GM23338 (cell line): ENCODE measurements around the gene COX15. TPM values are rescaled to one million over a fixed set of nuclear protein-coding genes. Genes with fewer than 3 reads are reported as not detected.

ENCODE experiments used
- ATAC-seq: fragments of 200-7000 bp; cut with Tn5 transposase; 3 replicates; pipeline ENCODE4 v1.9.1; 2020
- DNase-seq: peaks from one replicate; pipeline ENCODE4 v3.0.0-alpha.2; 2015; ENCODE audit warnings: low spot score
- H2AFZ ChIP-seq: fragments of 200-600 bp; sonication (generic); 2 replicates; pipeline ENCODE4 v1.8.0; 2016; ENCODE audit warnings: antibody characterized with exemption, mild to moderate bottlenecking, moderate library complexity
- H3F3A ChIP-seq: fragments of 200-600 bp; sonication (generic); replicated peaks from 2 replicates; pipeline ENCODE4 v1.8.0; 2017; ENCODE audit warnings: antibody characterized with exemption, mixed run types, low read depth
- H3K27ac ChIP-seq: fragments of 200-600 bp; sonication (generic); 2 replicates; pipeline ENCODE4 v1.6.1; 2016; ENCODE audit warnings: low read depth
- H3K27me3 ChIP-seq: fragments of 200-600 bp; sonication (generic); 2 replicates; pipeline ENCODE4 v1.8.0; 2016; ENCODE audit warnings: mild to moderate bottlenecking, mixed run types, moderate library complexity; ENCODE audit not compliant: insufficient read depth
- H3K36me3 ChIP-seq: fragments of 200-600 bp; sonication (generic); 2 replicates; pipeline ENCODE4 v1.8.0; 2016; ENCODE audit warnings: mild to moderate bottlenecking; ENCODE audit not compliant: insufficient read depth
- H3K4me1 ChIP-seq: fragments of 200-600 bp; sonication (generic); 2 replicates; pipeline ENCODE4 v1.8.0; 2016; ENCODE audit warnings: mild to moderate bottlenecking, moderate library complexity; ENCODE audit not compliant: insufficient read depth
- H3K4me2 ChIP-seq: fragments of 200-600 bp; sonication (generic); 2 replicates; pipeline ENCODE4 v1.7.1; 2017; ENCODE audit warnings: mixed run types
- H3K4me3 ChIP-seq: fragments of 200-600 bp; sonication (generic); 2 replicates; pipeline ENCODE4 v1.6.1; 2016; ENCODE audit warnings: mixed run types
- H3K79me2 ChIP-seq: fragments of 200-600 bp; sonication (generic); replicated peaks from 2 replicates; pipeline ENCODE4 v1.8.0; 2017; ENCODE audit warnings: mild to moderate bottlenecking; ENCODE audit not compliant: insufficient read depth
- H3K9me2 ChIP-seq: fragments of 200-600 bp; sonication (generic); 2 replicates; pipeline ENCODE4 v1.8.0; 2017; ENCODE audit not compliant: insufficient read depth
- H4K20me1 ChIP-seq: fragments of 200-600 bp; sonication (generic); replicated peaks from 2 replicates; pipeline ENCODE4 v1.8.0; 2017; ENCODE audit warnings: mild to moderate bottlenecking; ENCODE audit not compliant: insufficient read depth
- H3K27ac Mint-ChIP-seq: 2 replicates; pipeline ENCODE4 v1.8.0; 2020; ENCODE audit warnings: inconsistent platforms, mild to moderate bottlenecking, moderate library complexity, mixed read lengths
- H3K27me3 Mint-ChIP-seq: 3 replicates; pipeline ENCODE4 v1.8.0; 2022; ENCODE audit warnings: low read depth, mild to moderate bottlenecking, moderate library complexity, mixed read lengths, inconsistent platforms; ENCODE audit not compliant: insufficient read depth, poor library complexity
- H3K36me3 Mint-ChIP-seq: 3 replicates; pipeline ENCODE4 v1.8.0; 2021; ENCODE audit warnings: low read depth, mild to moderate bottlenecking, inconsistent platforms, moderate library complexity, mixed read lengths
- H3K4me1 Mint-ChIP-seq: 3 replicates; pipeline ENCODE4 v1.8.0; 2020; ENCODE audit warnings: mild to moderate bottlenecking, inconsistent platforms, mixed read lengths
- H3K4me3 Mint-ChIP-seq: 3 replicates; pipeline ENCODE4 v1.8.0; 2021; ENCODE audit warnings: moderate library complexity, mild to moderate bottlenecking, inconsistent platforms, mixed read lengths
- H3K9me3 Mint-ChIP-seq: 3 replicates; pipeline ENCODE4 v1.8.0; 2020; ENCODE audit warnings: moderate library complexity, mild to moderate bottlenecking, inconsistent platforms, mixed read lengths
- polyA plus RNA-seq: library from polyadenylated mRNA; unstranded; fragments of >200 nt; fragmentation: Nextera tagmentation; extraction: Ambion mirVana; gene quantifications from 2 replicates; pipeline ENCODE4 v1.2.1, GENCODE V29; 2016
- total RNA-seq: library from RNA; depleted of rRNA; stranded (reverse); fragments of >200 nt; shearing (Covaris generic); gene quantifications from 2 replicates; pipeline ENCODE4 v1.2.3, GENCODE V29; 2014
- TF ChIP-seq, protein P1 (sequence below), 2 experiments: fragments of 200-600 bp in 1 of 2; sonication (generic) in 1 of 2; conservative IDR thresholded peaks; 2 replicates each; pipeline versions ENCODE4 v1.5.1 to v1.6.1; 2016 to 2017; ENCODE audit warnings: antibody characterized with exemption in 2 of 2, low read depth in 2 of 2, mild to moderate bottlenecking in 2 of 2, moderate library complexity in 1 of 2
- TF ChIP-seq, protein P2 (sequence below): fragments of 250-450 bp; sonication (Bioruptor Pico); IDR thresholded peaks from 2 replicates; pipeline ENCODE4 v1.5.0; 2020; ENCODE audit warnings: mild to moderate bottlenecking, moderate library complexity

The COX15 gene
- total and polyA plus RNA-seq, 2 experiments from 2014 or later: 22.3 to 38.1 TPM

DNA sequence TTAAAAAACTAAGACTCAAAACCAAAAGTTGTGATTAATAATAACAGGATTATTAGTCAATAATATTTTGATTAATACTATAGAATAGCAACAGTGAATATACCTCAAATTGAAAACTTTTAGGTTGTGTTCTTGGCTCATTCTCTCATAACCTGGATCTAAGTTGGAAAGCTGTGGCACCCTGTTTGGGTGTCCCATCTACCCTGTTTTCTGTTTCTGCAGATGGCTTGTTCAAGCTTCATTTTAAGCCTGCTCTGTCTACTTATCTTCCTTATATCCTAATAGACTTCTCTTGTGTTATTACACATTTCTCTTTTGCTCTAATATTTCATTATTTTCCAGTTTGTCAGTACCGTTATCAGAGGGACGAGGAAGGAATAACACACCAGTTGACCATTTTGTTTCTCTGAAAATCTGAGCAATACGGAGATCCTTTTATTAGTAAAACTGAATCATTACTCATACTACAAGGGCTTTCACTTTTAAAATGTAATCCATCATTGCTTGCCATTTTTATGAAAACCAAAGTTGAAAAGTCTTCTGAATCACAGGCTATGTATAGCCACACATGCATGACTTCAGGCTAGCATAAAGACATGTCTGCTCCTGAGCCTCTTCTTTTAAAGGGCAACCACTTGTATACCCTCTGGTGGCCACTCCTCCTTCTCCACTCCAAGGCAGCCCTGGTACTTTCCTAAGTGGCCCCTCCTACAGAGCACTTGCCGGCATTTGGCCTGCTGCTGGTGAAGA, 22.3 kb downstream of the COX15 start:
- H3K27ac Mint-ChIP-seq: no peak overlapping the region

More for the DNA sequence above, 22.3 kb downstream of the COX15 start:
- no peaks in the 10 kb centered on the region for H3K9me2 ChIP-seq
- Mint-ChIP-seq H3K4me1 (no peaks in the 10 kb centered on the region), H3K4me3 (no peak overlapping the region), H3K36me3 (peaks cover 9% of the 10 kb centered on the region; the same call in 2 of the 3 replicates), H3K27me3 (no peaks in the 10 kb centered on the region), H3K9me3 (no peaks in the 10 kb centered on the region)
- no peaks in the 10 kb centered on the region for H3F3A ChIP-seq
- DNase-seq (peak; percentile 44), ATAC-seq (peak; percentile 81)
- H2AFZ ChIP-seq: no peak overlapping the region
- H3K4me3 ChIP-seq: no peak overlapping the region
- no peaks in the 10 kb centered on the region for H3K79me2 ChIP-seq
- no peaks in the 10 kb centered on the region for H3K4me1 ChIP-seq
- H3K27me3 ChIP-seq: no peaks in the 10 kb centered on the region
- H3K27ac ChIP-seq: no peak overlapping the region
- no peaks in the 10 kb centered on the region; the same call in 1 of the 2 replicates for H4K20me1 ChIP-seq
- no peak overlapping the region for H3K4me2 ChIP-seq
- no peaks in the 10 kb centered on the region; the same call in 1 of the 2 replicates for H3K36me3 ChIP-seq
- TF ChIP-seq, protein P1, sequence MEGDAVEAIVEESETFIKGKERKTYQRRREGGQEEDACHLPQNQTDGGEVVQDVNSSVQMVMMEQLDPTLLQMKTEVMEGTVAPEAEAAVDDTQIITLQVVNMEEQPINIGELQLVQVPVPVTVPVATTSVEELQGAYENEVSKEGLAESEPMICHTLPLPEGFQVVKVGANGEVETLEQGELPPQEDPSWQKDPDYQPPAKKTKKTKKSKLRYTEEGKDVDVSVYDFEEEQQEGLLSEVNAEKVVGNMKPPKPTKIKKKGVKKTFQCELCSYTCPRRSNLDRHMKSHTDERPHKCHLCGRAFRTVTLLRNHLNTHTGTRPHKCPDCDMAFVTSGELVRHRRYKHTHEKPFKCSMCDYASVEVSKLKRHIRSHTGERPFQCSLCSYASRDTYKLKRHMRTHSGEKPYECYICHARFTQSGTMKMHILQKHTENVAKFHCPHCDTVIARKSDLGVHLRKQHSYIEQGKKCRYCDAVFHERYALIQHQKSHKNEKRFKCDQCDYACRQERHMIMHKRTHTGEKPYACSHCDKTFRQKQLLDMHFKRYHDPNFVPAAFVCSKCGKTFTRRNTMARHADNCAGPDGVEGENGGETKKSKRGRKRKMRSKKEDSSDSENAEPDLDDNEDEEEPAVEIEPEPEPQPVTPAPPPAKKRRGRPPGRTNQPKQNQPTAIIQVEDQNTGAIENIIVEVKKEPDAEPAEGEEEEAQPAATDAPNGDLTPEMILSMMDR (conservative IDR thresholded peaks at IDR 0.05; ENCODE audit: low read depth in 2 of 2): 0 out of 4 replicates have a peak, but pooled peaks of 1 of the 2 experiments have one; percentile 6
- TF ChIP-seq, protein P2, sequence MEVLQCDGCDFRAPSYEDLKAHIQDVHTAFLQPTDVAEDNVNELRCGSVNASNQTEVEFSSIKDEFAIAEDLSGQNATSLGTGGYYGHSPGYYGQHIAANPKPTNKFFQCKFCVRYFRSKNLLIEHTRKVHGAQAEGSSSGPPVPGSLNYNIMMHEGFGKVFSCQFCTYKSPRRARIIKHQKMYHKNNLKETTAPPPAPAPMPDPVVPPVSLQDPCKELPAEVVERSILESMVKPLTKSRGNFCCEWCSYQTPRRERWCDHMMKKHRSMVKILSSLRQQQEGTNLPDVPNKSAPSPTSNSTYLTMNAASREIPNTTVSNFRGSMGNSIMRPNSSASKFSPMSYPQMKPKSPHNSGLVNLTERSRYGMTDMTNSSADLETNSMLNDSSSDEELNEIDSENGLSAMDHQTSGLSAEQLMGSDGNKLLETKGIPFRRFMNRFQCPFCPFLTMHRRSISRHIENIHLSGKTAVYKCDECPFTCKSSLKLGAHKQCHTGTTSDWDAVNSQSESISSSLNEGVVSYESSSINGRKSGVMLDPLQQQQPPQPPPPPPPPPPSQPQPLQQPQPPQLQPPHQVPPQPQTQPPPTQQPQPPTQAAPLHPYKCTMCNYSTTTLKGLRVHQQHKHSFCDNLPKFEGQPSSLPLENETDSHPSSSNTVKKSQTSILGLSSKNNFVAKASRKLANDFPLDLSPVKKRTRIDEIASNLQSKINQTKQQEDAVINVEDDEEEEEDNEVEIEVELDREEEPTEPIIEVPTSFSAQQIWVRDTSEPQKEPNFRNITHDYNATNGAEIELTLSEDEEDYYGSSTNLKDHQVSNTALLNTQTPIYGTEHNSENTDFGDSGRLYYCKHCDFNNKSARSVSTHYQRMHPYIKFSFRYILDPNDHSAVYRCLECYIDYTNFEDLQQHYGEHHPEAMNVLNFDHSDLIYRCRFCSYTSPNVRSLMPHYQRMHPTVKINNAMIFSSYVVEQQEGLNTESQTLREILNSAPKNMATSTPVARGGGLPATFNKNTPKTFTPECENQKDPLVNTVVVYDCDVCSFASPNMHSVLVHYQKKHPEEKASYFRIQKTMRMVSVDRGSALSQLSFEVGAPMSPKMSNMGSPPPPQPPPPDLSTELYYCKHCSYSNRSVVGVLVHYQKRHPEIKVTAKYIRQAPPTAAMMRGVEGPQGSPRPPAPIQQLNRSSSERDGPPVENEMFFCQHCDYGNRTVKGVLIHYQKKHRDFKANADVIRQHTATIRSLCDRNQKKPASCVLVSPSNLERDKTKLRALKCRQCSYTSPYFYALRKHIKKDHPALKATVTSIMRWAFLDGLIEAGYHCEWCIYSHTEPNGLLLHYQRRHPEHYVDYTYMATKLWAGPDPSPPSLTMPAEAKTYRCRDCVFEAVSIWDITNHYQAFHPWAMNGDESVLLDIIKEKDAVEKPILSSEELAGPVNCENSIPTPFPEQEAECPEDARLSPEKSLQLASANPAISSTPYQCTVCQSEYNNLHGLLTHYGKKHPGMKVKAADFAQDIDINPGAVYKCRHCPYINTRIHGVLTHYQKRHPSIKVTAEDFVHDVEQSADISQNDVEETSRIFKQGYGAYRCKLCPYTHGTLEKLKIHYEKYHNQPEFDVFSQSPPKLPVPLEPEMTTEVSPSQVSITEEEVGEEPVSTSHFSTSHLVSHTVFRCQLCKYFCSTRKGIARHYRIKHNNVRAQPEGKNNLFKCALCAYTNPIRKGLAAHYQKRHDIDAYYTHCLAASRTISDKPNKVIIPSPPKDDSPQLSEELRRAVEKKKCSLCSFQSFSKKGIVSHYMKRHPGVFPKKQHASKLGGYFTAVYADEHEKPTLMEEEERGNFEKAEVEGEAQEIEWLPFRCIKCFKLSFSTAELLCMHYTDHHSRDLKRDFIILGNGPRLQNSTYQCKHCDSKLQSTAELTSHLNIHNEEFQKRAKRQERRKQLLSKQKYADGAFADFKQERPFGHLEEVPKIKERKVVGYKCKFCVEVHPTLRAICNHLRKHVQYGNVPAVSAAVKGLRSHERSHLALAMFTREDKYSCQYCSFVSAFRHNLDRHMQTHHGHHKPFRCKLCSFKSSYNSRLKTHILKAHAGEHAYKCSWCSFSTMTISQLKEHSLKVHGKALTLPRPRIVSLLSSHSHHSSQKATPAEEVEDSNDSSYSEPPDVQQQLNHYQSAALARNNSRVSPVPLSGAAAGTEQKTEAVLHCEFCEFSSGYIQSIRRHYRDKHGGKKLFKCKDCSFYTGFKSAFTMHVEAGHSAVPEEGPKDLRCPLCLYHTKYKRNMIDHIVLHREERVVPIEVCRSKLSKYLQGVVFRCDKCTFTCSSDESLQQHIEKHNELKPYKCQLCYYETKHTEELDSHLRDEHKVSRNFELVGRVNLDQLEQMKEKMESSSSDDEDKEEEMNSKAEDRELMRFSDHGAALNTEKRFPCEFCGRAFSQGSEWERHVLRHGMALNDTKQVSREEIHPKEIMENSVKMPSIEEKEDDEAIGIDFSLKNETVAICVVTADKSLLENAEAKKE: no peak
